ENCODE measurements around the gene DGKI.
"Not testable (repeated sequence)": the region's sequence is repeated elsewhere in the genome, so short reads cannot be mapped to it uniquely, and the experiment has no call there.

DGKI gene

GRCh38 chr7:137471128-137471527 is 375.6 kb downstream of the DGKI start:
- DNase-seq (ENCODE audit: low read depth) = no peak

GRCh38 chr7:137469858-137470257 is 376.9 kb downstream of the DGKI start:
- no peak for DNase-seq (ENCODE audit: low read depth)

- no peak for DNase-seq (ENCODE audit: low read depth)
Observed at GRCh38 chr7:137469191-137469811, 377.5 kb downstream of the DGKI start.

GRCh38 chr7:137462847-137463246 is 383.9 kb downstream of the DGKI start:
- no peak for DNase-seq (ENCODE audit: low read depth)

GRCh38 chr7:137462074-137462715 is 384.6 kb downstream of the DGKI start:
- DNase-seq (ENCODE audit: low read depth) = no peak

- DNase-seq (ENCODE audit: low read depth) = no peak
Observed at GRCh38 chr7:137458399-137458798, 388.4 kb downstream of the DGKI start.

GRCh38 chr7:137454767-137455166 is 392.0 kb downstream of the DGKI start:
- no peak for DNase-seq (ENCODE audit: low read depth)

GRCh38 chr7:137454246-137454724 is 392.5 kb downstream of the DGKI start:
- DNase-seq (ENCODE audit: low read depth) = no peak

- DNase-seq (ENCODE audit: low read depth) = no peak
Observed at GRCh38 chr7:137453356-137453755, 393.4 kb downstream of the DGKI start.

- no peak for DNase-seq (ENCODE audit: low read depth)
Observed at GRCh38 chr7:137449016-137449415, 397.8 kb downstream of the DGKI start.

- DNase-seq (ENCODE audit: low read depth) = not testable (repeated sequence)
Observed at GRCh38 chr7:137448572-137448971, 398.2 kb downstream of the DGKI start.

- no peak for DNase-seq (ENCODE audit: low read depth)
Observed at GRCh38 chr7:137446025-137446424, 400.7 kb downstream of the DGKI start.

GRCh38 chr7:137445268-137445667 is 401.5 kb downstream of the DGKI start:
- DNase-seq (ENCODE audit: low read depth) = no peak

- DNase-seq (ENCODE audit: low read depth) = no peak
Observed at GRCh38 chr7:137443616-137444015, 403.2 kb downstream of the DGKI start.

GRCh38 chr7:137441451-137441850 is 405.3 kb downstream of the DGKI start:
- no peak for DNase-seq (ENCODE audit: low read depth)

- no peak for DNase-seq (ENCODE audit: low read depth)
Observed at GRCh38 chr7:137439829-137440825, 406.6 kb downstream of the DGKI start.

GRCh38 chr7:137434946-137435345 is 411.8 kb downstream of the DGKI start:
- no peak for DNase-seq (ENCODE audit: low read depth)

GRCh38 chr7:137434530-137434929 is 412.2 kb downstream of the DGKI start:
- DNase-seq (ENCODE audit: low read depth) = no peak

GRCh38 chr7:137423321-137423720 is 423.5 kb downstream of the DGKI start:
- DNase-seq (ENCODE audit: low read depth) = no peak

GRCh38 chr7:137421366-137421765 is 425.4 kb downstream of the DGKI start:
- no peak for DNase-seq (ENCODE audit: low read depth)

GRCh38 chr7:137418841-137419240 is 427.9 kb downstream of the DGKI start:
- no peak for DNase-seq (ENCODE audit: low read depth)

- no peak for DNase-seq (ENCODE audit: low read depth)
Observed at GRCh38 chr7:137417464-137417863, 429.3 kb downstream of the DGKI start.

GRCh38 chr7:137413901-137414300 is 432.9 kb downstream of the DGKI start:
- DNase-seq (ENCODE audit: low read depth) = no peak

All from T follicular helper cell (primary cell).